IMR-90 (cell line): ENCODE results near the gene HRH3. TPM values are rescaled to one million over a fixed set of nuclear protein-coding genes. Genes with fewer than 3 reads are reported as not detected.

Experiments used
- ATAC-seq: fragments of 200-7000 bp; cut with Tn5 transposase; 2 replicates; pipeline ENCODE4 v1.9.1; 2020; ENCODE audit warnings: low read depth, mild to moderate bottlenecking, moderate library complexity
- BruUV-seq: library from RNA; stranded (reverse); fragments of 400-500 nt; replicated peaks from 2 replicates; lab custom pipeline; 2021; lab: Mats Ljungman, UMichigan
- CTCF ChIA-PET: fragments of 300-600 bp; formaldehyde crosslinking; extraction: SDS; loops from one replicate; lab custom pipeline; 2021; ENCODE audit warnings: antibody characterized with exemption; lab: Yijun Ruan, JAX
- POLR2A ChIA-PET: fragments of 300-600 bp; sonication (Branson Sonifier 250); formaldehyde crosslinking; loops from one replicate; lab custom pipeline; 2022; ENCODE audit warnings: antibody characterized with exemption; ENCODE audit not compliant: unreplicated experiment; lab: Charles Lee
- DNase-seq: peaks from one replicate; pipeline ENCODE4 v3.0.0; 2013
- H2AFZ ChIP-seq: replicated peaks from 2 replicates; pipeline ENCODE3; 2013; ENCODE audit warnings: low read length, mild to moderate bottlenecking; ENCODE audit not compliant: poor library complexity
- H2AK5ac ChIP-seq: 2 replicates; pipeline ENCODE4 v1.6.1; 2013; ENCODE audit warnings: low read depth, low read length, inconsistent platforms
- H2AK9ac ChIP-seq: replicated peaks from 2 replicates; pipeline ENCODE3; 2013; ENCODE audit warnings: mild to moderate bottlenecking, low read depth, low read length, moderate library complexity; ENCODE audit not compliant: poor library complexity
- H2BK120ac ChIP-seq: 2 replicates; pipeline ENCODE4 v1.6.1; 2013; ENCODE audit warnings: low read depth, low read length, inconsistent platforms
- H2BK15ac ChIP-seq: 3 replicates; pipeline ENCODE4 v1.6.1; 2013; ENCODE audit warnings: low read depth, low read length, inconsistent platforms
- H2BK20ac ChIP-seq: 2 replicates; pipeline ENCODE4 v1.6.1; 2013; ENCODE audit warnings: low read depth, mild to moderate bottlenecking, inconsistent platforms, low read length, moderate library complexity
- H2BK5ac ChIP-seq: 2 replicates; pipeline ENCODE4 v1.6.1; 2013; ENCODE audit warnings: mild to moderate bottlenecking, low read depth, low read length, inconsistent platforms; ENCODE audit not compliant: poor library complexity, severe bottlenecking
- H3K14ac ChIP-seq: replicated peaks from 2 replicates; pipeline ENCODE4 v1.6.1; 2013; ENCODE audit warnings: low read depth, low read length, inconsistent platforms
- H3K18ac ChIP-seq: 2 replicates; pipeline ENCODE4 v1.6.1; 2013; ENCODE audit warnings: low read depth, low read length, control low read depth
- H3K23ac ChIP-seq: 2 replicates; pipeline ENCODE4 v1.6.1; 2013; ENCODE audit warnings: low read depth, low read length, inconsistent platforms
- H3K27ac ChIP-seq: 2 replicates; pipeline ENCODE4 v1.5.1; 2013; ENCODE audit warnings: mild to moderate bottlenecking, control low read depth, low read length; ENCODE audit not compliant: insufficient read depth
- H3K27me3 ChIP-seq: 2 replicates; pipeline ENCODE4 v1.6.1; 2013; ENCODE audit warnings: low read length; ENCODE audit not compliant: control insufficient read depth, insufficient read depth
- H3K36me3 ChIP-seq: 2 replicates; pipeline ENCODE4 v1.6.1; 2013; ENCODE audit warnings: low read length, mixed read lengths; ENCODE audit not compliant: control insufficient read depth, insufficient read depth
- H3K4ac ChIP-seq: 2 replicates; pipeline ENCODE4 v1.6.1; 2013; ENCODE audit warnings: low read depth, low read length, inconsistent platforms
- H3K4me1 ChIP-seq: 2 replicates; pipeline ENCODE4 v1.6.1; 2013; ENCODE audit warnings: low read length, mixed read lengths; ENCODE audit not compliant: control insufficient read depth, insufficient read depth
- H3K4me2 ChIP-seq: 2 replicates; pipeline ENCODE4 v1.6.1; 2013; ENCODE audit warnings: low read depth, mild to moderate bottlenecking, control low read depth, low read length, moderate library complexity
- H3K4me3 ChIP-seq: 2 replicates; pipeline ENCODE4 v1.5.1; 2013; ENCODE audit warnings: low read depth, mild to moderate bottlenecking, control low read depth, low read length, moderate library complexity; ENCODE audit not compliant: insufficient read depth
- H3K56ac ChIP-seq: 2 replicates; pipeline ENCODE4 v1.6.1; 2013; ENCODE audit warnings: low read length, inconsistent platforms; ENCODE audit not compliant: insufficient read depth; ENCODE audit errors: extremely low read depth
- H3K79me1 ChIP-seq, 2 experiments: 2 replicates each; pipeline ENCODE4 v1.6.1; 2013; ENCODE audit warnings: low read length in 2 of 2, inconsistent platforms in 1 of 2, low read depth in 1 of 2
- H3K9ac ChIP-seq: 2 replicates; pipeline ENCODE4 v1.6.1; 2013; ENCODE audit warnings: low read depth, low read length, control low read depth
- H3K9me1 ChIP-seq: 2 replicates; pipeline ENCODE4 v1.6.1; 2013; ENCODE audit warnings: low read length, inconsistent platforms; ENCODE audit not compliant: insufficient read depth
- H3K9me3 ChIP-seq: 2 replicates; pipeline ENCODE4 v1.6.1; 2013; ENCODE audit warnings: low read length; ENCODE audit not compliant: control insufficient read depth, insufficient read depth
- H4K20me1 ChIP-seq: 2 replicates; pipeline ENCODE4 v1.6.1; 2013; ENCODE audit warnings: low read length, inconsistent platforms; ENCODE audit not compliant: insufficient read depth
- H4K5ac ChIP-seq: 2 replicates; pipeline ENCODE4 v1.6.1; 2013; ENCODE audit warnings: mild to moderate bottlenecking, low read depth, low read length, control low read depth
- H4K8ac ChIP-seq, 2 experiments: 2 replicates each; pipeline ENCODE4 v1.6.1; 2013; ENCODE audit warnings: low read depth in 2 of 2, low read length in 2 of 2, control low read depth in 1 of 2, inconsistent platforms in 1 of 2
- H4K91ac ChIP-seq: 2 replicates; pipeline ENCODE4 v1.6.1; 2013; ENCODE audit warnings: low read depth, low read length, inconsistent platforms; ENCODE audit not compliant: insufficient read depth
- CHD1 ChIP-seq: IDR thresholded peaks from 2 replicates; pipeline ENCODE4 v1.6.1; 2012; ENCODE audit warnings: low read depth, low read length, improper control_type of control experiment
- FOS ChIP-seq: fragments of 150-350 bp; IDR thresholded peaks from 2 replicates; pipeline ENCODE4 v1.6.1; 2016; ENCODE audit warnings: low read depth, low read length
- MAFK ChIP-seq: IDR thresholded peaks from 2 replicates; pipeline ENCODE4 v1.6.1; 2012; ENCODE audit warnings: low read depth, low read length, improper control_type of control experiment
- MAZ ChIP-seq: IDR thresholded peaks from 2 replicates; pipeline ENCODE4 v1.6.1; 2012; ENCODE audit warnings: low read depth, mild to moderate bottlenecking, low read length, improper control_type of control experiment, moderate library complexity, borderline replicate concordance
- MXI1 ChIP-seq: IDR thresholded peaks from 2 replicates; pipeline ENCODE4 v1.6.1; 2012; ENCODE audit warnings: low read depth, mild to moderate bottlenecking, low read length, moderate library complexity, borderline replicate concordance
- NFE2L2 ChIP-seq: fragments of 150-350 bp; IDR thresholded peaks from 2 replicates; pipeline ENCODE4 v1.6.1; 2016; ENCODE audit warnings: low read depth, mild to moderate bottlenecking, low read length
- RAD21 ChIP-seq: IDR thresholded peaks from 2 replicates; pipeline ENCODE4 v1.6.1; 2012; ENCODE audit warnings: low read length, improper control_type of control experiment
- RCOR1 ChIP-seq: IDR thresholded peaks from 2 replicates; pipeline ENCODE4 v1.6.1; 2012; ENCODE audit warnings: mild to moderate bottlenecking, low read length, improper control_type of control experiment; ENCODE audit not compliant: insufficient replicate concordance
- RFX5 ChIP-seq: IDR thresholded peaks from 2 replicates; pipeline ENCODE4 v1.8.0; 2012; ENCODE audit warnings: low read depth, mild to moderate bottlenecking, low read length, moderate library complexity
- SMC3 ChIP-seq: fragments of 150-350 bp; IDR thresholded peaks from 2 replicates; pipeline ENCODE4 v1.6.1; 2016; ENCODE audit warnings: low read depth, mild to moderate bottlenecking, antibody characterized with exemption, low read length, moderate library complexity
- WGBS, 2 experiments: methylation state at CpG; one replicate each; pipeline versions ENCODE4 v1.1.5 to v1.1.7; 2013; ENCODE audit warnings: missing lambda C conversion rate in 2 of 2; ENCODE audit not compliant: insufficient read length in 1 of 2; ENCODE audit errors: extremely low coverage in 2 of 2; 5-methylcytosine and 5-hydroxymethylcytosine counted together
- dilution Hi-C: fragments of 300-500 bp; cut with HindIII; formaldehyde crosslinking; loops from one replicate; pipeline ENCODE4 v1.14.3; 2018; ENCODE audit warnings: low sequenced_read_pairs; ENCODE audit not compliant: unreplicated experiment
- in situ Hi-C: fragments of 300-500 bp; cut with MboI; formaldehyde crosslinking; loops from 3 replicates; pipeline ENCODE4 v1.14.3; 2019; ENCODE audit warnings: low sequenced_read_pairs, inconsistent platforms, mixed read lengths
- intact Hi-C: fragments of 100-400 bp; cut with micrococcal nuclease; formaldehyde crosslinking; loops from 2 replicates; pipeline ENCODE4 v1.10.0; 2022
- polyA plus RNA-seq, 3 experiments: library from polyadenylated mRNA; depleted of rRNA; stranded (reverse); fragments of >200 nt; gene quantifications; 2 replicates each; pipeline ENCODE4 v1.2.3, GENCODE V29; 2012; ENCODE audit warnings: low replicate concordance in 1 of 3
- total RNA-seq: library from RNA; depleted of rRNA; stranded (reverse); fragments of >200 nt; gene quantifications from 2 replicates; pipeline ENCODE4 v1.2.3, GENCODE V29; 2012
- TF ChIP-seq, protein P1 (sequence below): fragments of 150-350 bp; IDR thresholded peaks from 2 replicates; pipeline ENCODE4 v1.6.1; 2017; ENCODE audit warnings: mild to moderate bottlenecking, antibody characterized with exemption, low read length, low read depth

The HRH3 gene
- total and polyA plus RNA-seq, 2 of the 4 experiments (the other 2 are of a cell fraction), result not detected

DNA sequence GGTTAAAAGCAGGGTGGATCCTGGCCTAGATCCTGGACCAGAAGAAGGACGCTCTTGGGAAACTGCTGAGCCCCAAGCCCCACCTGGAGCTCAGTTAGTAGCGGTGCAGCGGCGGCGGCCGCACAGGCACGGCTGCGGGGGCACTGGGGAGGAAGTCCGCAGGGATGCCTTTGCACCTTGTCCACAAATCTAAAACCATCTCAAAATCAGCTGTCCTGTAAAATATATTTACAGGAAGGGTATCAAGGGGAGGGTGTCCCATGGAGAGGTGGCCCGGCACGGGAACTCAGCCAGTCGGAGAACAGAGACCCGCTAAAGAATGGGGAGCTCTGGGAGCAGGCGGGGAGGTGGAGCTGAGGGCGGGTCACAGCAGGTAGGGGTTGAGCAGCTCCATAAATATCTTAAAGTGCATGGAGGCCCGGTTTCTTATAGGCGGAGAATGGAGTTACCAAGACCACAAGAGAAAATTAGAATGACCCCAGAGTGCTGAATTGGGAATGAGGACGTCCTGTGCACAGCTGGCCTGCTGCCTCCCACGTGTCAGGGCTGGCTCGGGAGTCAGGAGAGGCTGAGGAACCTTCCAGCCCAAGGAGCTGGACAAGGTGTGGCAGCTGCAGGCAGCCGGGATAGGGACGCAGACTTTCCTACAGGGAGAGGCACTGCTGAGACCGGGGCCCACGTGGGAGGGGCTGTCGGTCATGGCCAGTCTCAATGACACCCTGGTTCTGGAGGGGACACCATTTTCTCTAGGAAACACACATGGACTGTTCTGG, 29.3 kb downstream of the HRH3 start:
- dilution Hi-C loops (no loop called here), intact Hi-C loops (no loop called here), in situ Hi-C loops (no loop called here)
- Histone ChIP-seq H3K79me1 (peaks cover 15 to 63% of the 10 kb centered on the region in 2 experiments), H3K56ac (no peak overlapping the region), H3K36me3 (peaks cover 21% of the 10 kb centered on the region), H3K4me2 (no peak overlapping the region), H2BK20ac (no peak overlapping the region), H3K4me1 (peaks cover 3% of the 10 kb centered on the region), H4K8ac (no peak overlapping the region), H3K9me3 (no peaks in the 10 kb centered on the region), H2AK9ac (no peak overlapping the region), H3K18ac (no peak overlapping the region), H3K23ac (no peak overlapping the region), H2BK15ac (no peak overlapping the region), H4K20me1 (peaks cover 25% of the 10 kb centered on the region; the same call in 1 of the 2 replicates), H3K4me3 (no peak overlapping the region), H2BK120ac (no peak overlapping the region), H2AK5ac (no peak overlapping the region), H3K27ac (no peak overlapping the region), H4K91ac (no peak overlapping the region), H3K27me3 (no peaks in the 10 kb centered on the region), H3K9ac (no peak overlapping the region), H4K5ac (no peak overlapping the region), H2BK5ac (no peak overlapping the region), H3K4ac (no peak overlapping the region), H3K14ac (no peak overlapping the region), H2AFZ (no peak overlapping the region), H3K9me1 (peaks cover 2% of the 10 kb centered on the region; the same call in 1 of the 2 replicates)
- ATAC-seq, result no peak
- BruUV-seq, result no TSS peak
- WGBS, 2 experiments, result 69% methylated on average over 8 of the region's 25 CpGs; no CpG with 5 or more reads in 1 of the 2 experiments
- DNase-seq, result no peak
- ChIA-PET CTCF (no interaction called here), POLR2A (no interaction called here)
- TF ChIP-seq MAZ, result no peak
- no peak for TF ChIP-seq MAFK
- TF ChIP-seq RAD21, result no peak
- TF ChIP-seq NFE2L2, result no peak
- no peak for TF ChIP-seq CHD1
- no peak for TF ChIP-seq RFX5
- no peak for TF ChIP-seq SMC3
- TF ChIP-seq FOS, result no peak
- TF ChIP-seq RCOR1, result no peak
- TF ChIP-seq, protein P1, sequence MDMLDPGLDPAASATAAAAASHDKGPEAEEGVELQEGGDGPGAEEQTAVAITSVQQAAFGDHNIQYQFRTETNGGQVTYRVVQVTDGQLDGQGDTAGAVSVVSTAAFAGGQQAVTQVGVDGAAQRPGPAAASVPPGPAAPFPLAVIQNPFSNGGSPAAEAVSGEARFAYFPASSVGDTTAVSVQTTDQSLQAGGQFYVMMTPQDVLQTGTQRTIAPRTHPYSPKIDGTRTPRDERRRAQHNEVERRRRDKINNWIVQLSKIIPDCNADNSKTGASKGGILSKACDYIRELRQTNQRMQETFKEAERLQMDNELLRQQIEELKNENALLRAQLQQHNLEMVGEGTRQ, result no peak
- no peak for TF ChIP-seq MXI1
